Immature natural killer cell (primary cell): Measurements from ENCODE around the gene ZBTB39. TPM values are rescaled to one million over a fixed set of nuclear protein-coding genes. Genes with fewer than 3 reads are reported as not detected.
A peak's percentile ranks its signal among the peaks of the same experiment; 100 is the strongest.
"Not testable (repeated sequence)": the region's sequence is repeated elsewhere in the genome, so short reads cannot be mapped to it uniquely, and the experiment has no call there.

Experiments
- DNase-seq, 3 donors: peaks; one replicate each; pipeline ENCODE4 v3.0.0; 2022; ENCODE audit warnings: mixed read lengths in 1 of 3
- H3K27ac Mint-ChIP-seq, 6 donors: one replicate each; pipeline ENCODE4 v1.8.0; 2020; ENCODE audit warnings: mixed read lengths in 6 of 6, mild to moderate bottlenecking in 5 of 6, inconsistent platforms in 4 of 6, moderate library complexity in 3 of 6
- H3K27me3 Mint-ChIP-seq, 3 donors: one replicate each; pipeline ENCODE4 v1.8.0; 2020 to 2021; ENCODE audit warnings: low read depth in 3 of 3, mild to moderate bottlenecking in 3 of 3, mixed read lengths in 3 of 3, moderate library complexity in 3 of 3, inconsistent platforms in 1 of 3
- H3K36me3 Mint-ChIP-seq, 3 donors: one replicate each; pipeline ENCODE4 v1.8.0; 2020; ENCODE audit warnings: mixed read lengths in 3 of 3, inconsistent platforms in 2 of 3, mild to moderate bottlenecking in 2 of 3
- H3K4me1 Mint-ChIP-seq, 2 donors: one replicate each; pipeline ENCODE4 v1.8.0; 2020; ENCODE audit warnings: inconsistent platforms in 2 of 2, mild to moderate bottlenecking in 2 of 2, mixed read lengths in 2 of 2, moderate library complexity in 1 of 2
- H3K4me3 Mint-ChIP-seq, 5 donors: one replicate each; pipeline ENCODE4 v1.8.0; 2020; ENCODE audit warnings: mild to moderate bottlenecking in 5 of 5, mixed read lengths in 5 of 5, inconsistent platforms in 3 of 5, moderate library complexity in 3 of 5
- H3K9me3 Mint-ChIP-seq, 6 donors: one replicate each; pipeline ENCODE4 v1.8.0; 2020; ENCODE audit warnings: mild to moderate bottlenecking in 6 of 6, mixed read lengths in 6 of 6, inconsistent platforms in 4 of 6, moderate library complexity in 3 of 6
- polyA plus RNA-seq, 3 donors: library from polyadenylated mRNA; unstranded; fragments of 300-500 nt; fragmentation: Illumina TruSeq; gene quantifications; one replicate each; pipeline ENCODE4 v1.2.3, GENCODE V29; 2021

ZBTB39 gene
- polyA plus RNA-seq, 3 donors from 2014 or later, result 1.1 to 2.6 TPM; not detected in 1

GRCh38 chr12:57022324-57022723 is 16.0 kb upstream of the ZBTB39 start:
- DNase-seq, H3K36me3 Mint-ChIP-seq, H3K4me3 Mint-ChIP-seq, H3K4me1 Mint-ChIP-seq, H3K9me3 Mint-ChIP-seq, H3K27ac Mint-ChIP-seq, H3K27me3 Mint-ChIP-seq: not testable (repeated sequence)

GRCh38 chr12:57019983-57020719 is 13.8 kb upstream of the ZBTB39 start:
- H3K36me3 Mint-ChIP-seq, result no peaks in the 10 kb centered on the region
- no peak for DNase-seq
- H3K4me1 Mint-ChIP-seq, result no peaks in the 10 kb centered on the region
- no peak overlapping the region for H3K4me3 Mint-ChIP-seq
- H3K27me3 Mint-ChIP-seq, result peaks cover 0 to 9% (median 5%) of the 10 kb centered on the region in 3 donors
- no peaks in the 10 kb centered on the region for H3K9me3 Mint-ChIP-seq
- H3K27ac Mint-ChIP-seq, result no peak overlapping the region

- no peaks in the 10 kb centered on the region for H3K9me3 Mint-ChIP-seq
- peaks cover 0 to 11% (median 8%) of the 10 kb centered on the region in 3 donors for H3K27me3 Mint-ChIP-seq
- no peak for DNase-seq
- no peak overlapping the region for H3K4me3 Mint-ChIP-seq
- no peaks in the 10 kb centered on the region for H3K4me1 Mint-ChIP-seq
- H3K36me3 Mint-ChIP-seq, result no peaks in the 10 kb centered on the region
- no peak overlapping the region for H3K27ac Mint-ChIP-seq
These were observed 12.6 kb upstream of the ZBTB39 start for GRCh38 chr12:57018906-57019305.

- H3K27ac Mint-ChIP-seq, H3K4me1 Mint-ChIP-seq, H3K9me3 Mint-ChIP-seq, H3K4me3 Mint-ChIP-seq, DNase-seq, H3K36me3 Mint-ChIP-seq: not testable (repeated sequence)
- peaks cover 0 to 11% (median 8%) of the 10 kb centered on the region in 3 donors for H3K27me3 Mint-ChIP-seq
These were observed 12.0 kb upstream of the ZBTB39 start for GRCh38 chr12:57018353-57018752.

GRCh38 chr12:57016348-57016747 is 10.0 kb upstream of the ZBTB39 start, which contains the start of gene TAC3:
Gene TAC3, minus strand, starts transcription at chr12:57016529. Its CDS starts 732 bp downstream, at chr12:57015797.
- H3K4me1 Mint-ChIP-seq, result no peaks in the 10 kb centered on the region
- peaks cover 2 to 11% (median 11%) of the 10 kb centered on the region in 3 donors for H3K27me3 Mint-ChIP-seq
- H3K27ac Mint-ChIP-seq, result no peak within 1 kb of the TSS
- H3K4me3 Mint-ChIP-seq, result no peak within 1 kb of the TSS
- H3K36me3 Mint-ChIP-seq, result no peaks in the 10 kb centered on the region
- H3K9me3 Mint-ChIP-seq, result no peaks in the 10 kb centered on the region
- no peak for DNase-seq

- no peak for DNase-seq
- peaks cover 2 to 11% (median 7%) of the 10 kb centered on the region in 3 donors for H3K27me3 Mint-ChIP-seq
- no peaks in the 10 kb centered on the region for H3K9me3 Mint-ChIP-seq
- H3K27ac Mint-ChIP-seq, result no peak overlapping the region
- H3K4me1 Mint-ChIP-seq, result peaks cover 3 to 5% of the 10 kb centered on the region in 2 donors
- H3K36me3 Mint-ChIP-seq, result no peaks in the 10 kb centered on the region
- no peak overlapping the region for H3K4me3 Mint-ChIP-seq
These were observed 6.5 kb upstream of the ZBTB39 start for GRCh38 chr12:57012600-57013465.

- H3K4me3 Mint-ChIP-seq, result no peak overlapping the region
These were observed 5.4 kb upstream of the ZBTB39 start for GRCh38 chr12:57011438-57012424.

GRCh38 chr12:57010627-57011247 is 4.4 kb upstream of the ZBTB39 start:
- no peak overlapping the region for H3K27ac Mint-ChIP-seq
- H3K9me3 Mint-ChIP-seq, result no peaks in the 10 kb centered on the region
- peaks cover 5 to 16% (median 8%) of the 10 kb centered on the region in 3 donors for H3K27me3 Mint-ChIP-seq
- peaks cover 16 to 22% of the 10 kb centered on the region in 2 donors for H3K4me1 Mint-ChIP-seq
- H3K4me3 Mint-ChIP-seq, result no peak overlapping the region
- no peak for DNase-seq
- H3K36me3 Mint-ChIP-seq, result no peaks in the 10 kb centered on the region

More at GRCh38 chr12:57011438-57012424, 5.4 kb upstream of the ZBTB39 start:
- no peaks in the 10 kb centered on the region for H3K36me3 Mint-ChIP-seq
- no peak overlapping the region for H3K27ac Mint-ChIP-seq
- DNase-seq, result no peak
- peaks cover 12 to 16% of the 10 kb centered on the region in 2 donors for H3K4me1 Mint-ChIP-seq
- no peaks in the 10 kb centered on the region for H3K9me3 Mint-ChIP-seq
- peaks cover 3 to 14% (median 8%) of the 10 kb centered on the region in 3 donors for H3K27me3 Mint-ChIP-seq

- no peak overlapping the region for H3K4me3 Mint-ChIP-seq
- H3K4me1 Mint-ChIP-seq, result peaks cover 23 to 28% of the 10 kb centered on the region in 2 donors
- DNase-seq, result no peak
- peaks cover 3 to 12% (median 5%) of the 10 kb centered on the region in 3 donors for H3K27me3 Mint-ChIP-seq
- no peaks in the 10 kb centered on the region for H3K9me3 Mint-ChIP-seq
- no peak overlapping the region for H3K27ac Mint-ChIP-seq
- H3K36me3 Mint-ChIP-seq, result no peaks in the 10 kb centered on the region
These were observed 3.7 kb upstream of the ZBTB39 start for GRCh38 chr12:57009949-57010626.

GRCh38 chr12:57008178-57008577 is 1.8 kb upstream of the ZBTB39 start:
- peaks cover 4 to 12% (median 4%) of the 10 kb centered on the region in 3 donors for H3K36me3 Mint-ChIP-seq
- DNase-seq, result peak; percentile 7 to 39 (median 15)
- peak overlapping the region in 5 of 6 donors; percentile 12 to 51 (median 29) for H3K27ac Mint-ChIP-seq
- peaks cover 31 to 45% of the 10 kb centered on the region in 2 donors for H3K4me1 Mint-ChIP-seq
- H3K4me3 Mint-ChIP-seq, result peak overlapping the region in 3 of 5 donors; percentile 48 to 90 (median 88)
- peaks cover 2 to 9% (median 5%) of the 10 kb centered on the region in 3 donors for H3K27me3 Mint-ChIP-seq
- no peaks in the 10 kb centered on the region for H3K9me3 Mint-ChIP-seq

GRCh38 chr12:57006809-57007475 is 596 bp upstream of the ZBTB39 start:
- Mint-ChIP-seq H3K9me3 (no peaks in the 10 kb centered on the region), H3K27ac (peak overlapping the region; percentile 85 to 92 (median 88)), H3K4me3 (peak overlapping the region; percentile 88 to 92 (median 89))

GRCh38 chr12:57004651-57005050 is 1.7 kb downstream of the ZBTB39 start:
- H3K4me1 Mint-ChIP-seq, result peaks cover 37 to 73% of the 10 kb centered on the region in 2 donors
- H3K36me3 Mint-ChIP-seq, result peaks cover 8 to 24% (median 8%) of the 10 kb centered on the region in 3 donors
- DNase-seq, result no peak
- H3K9me3 Mint-ChIP-seq, result no peaks in the 10 kb centered on the region
- peak overlapping the region in 2 of 6 donors; percentile 85 to 95 for H3K27ac Mint-ChIP-seq
- peaks cover 2 to 6% (median 3%) of the 10 kb centered on the region in 3 donors for H3K27me3 Mint-ChIP-seq
- H3K4me3 Mint-ChIP-seq, result peak overlapping the region in 4 of 5 donors; percentile 89 to 93 (median 92)

More at GRCh38 chr12:57006809-57007475, 596 bp upstream of the ZBTB39 start:
- Mint-ChIP-seq H3K4me1 (peaks cover 34 to 53% of the 10 kb centered on the region in 2 donors), H3K27me3 (peaks cover 2 to 6% (median 3%) of the 10 kb centered on the region in 3 donors), H3K36me3 (peaks cover 4 to 21% (median 8%) of the 10 kb centered on the region in 3 donors)
- DNase-seq, result no peak
